Measurements from ENCODE around the gene ZFAND3. TPM values are rescaled to one million over a fixed set of nuclear protein-coding genes. Genes with fewer than 3 reads are reported as not detected.

ZFAND3 gene
- total and polyA plus RNA-seq, 10 of the 15 experiments (the other 5 are each of a cell fraction or from before 2014, with no cell fraction given), result 0.90 to 34.4 (median 16.3) TPM

- Histone ChIP-seq H3K36me3 (ENCODE audit: control insufficient read depth in 2 of 2, insufficient read depth in 2 of 2, low read length in 1 of 2) (0 out of 4 replicates have a peak, but pooled peaks cover 0 to 4% of the 10 kb centered on the region in 2 experiments), H3K9me3 (replicated peaks; ENCODE audit: control insufficient read depth, insufficient read depth, low read length) (no peaks in the 10 kb centered on the region), H3K4me2 (ENCODE audit: control insufficient read depth, insufficient read depth) (no peak overlapping the region), H3K4me1 (ENCODE audit: control insufficient read depth, insufficient read depth, low read length) (no peaks in the 10 kb centered on the region), H3K27ac (ENCODE audit: control insufficient read depth, insufficient read depth) (no peak overlapping the region), H3K27me3 (replicated peaks in 1 of 2; ENCODE audit: control insufficient read depth in 2 of 2, insufficient read depth in 2 of 2, low read length in 1 of 2) (no peaks in the 10 kb centered on the region), H3K4me3 (no peak overlapping the region), H3K9ac (ENCODE audit: control insufficient read depth, insufficient read depth, low read length) (no peak overlapping the region), H3K79me2 (ENCODE audit: control insufficient read depth, insufficient read depth, low read length) (no peaks in the 10 kb centered on the region), H2AFZ (ENCODE audit: control insufficient read depth, low read depth, low read length) (no peak overlapping the region), H4K20me1 (ENCODE audit: control insufficient read depth, insufficient read depth) (no peaks in the 10 kb centered on the region)
- TF ChIP-seq PAX5 (IDR thresholded peaks at IDR 0.05; ENCODE audit: borderline replicate concordance, low read depth, low read length) (no peak), SUPT20H (IDR thresholded peaks at IDR 0.05; ENCODE audit: borderline replicate concordance, control insufficient read depth, low read depth, low read length) (no peak), EZH2 (IDR thresholded peaks at IDR 0.05; ENCODE audit: borderline replicate concordance, control insufficient read depth, low read depth, low read length) (no peak), HDAC2 (IDR thresholded peaks at IDR 0.05) (no peak), PAX8 (IDR thresholded peaks at IDR 0.05) (no peak), RAD21 (IDR thresholded peaks at IDR 0.05; ENCODE audit: insufficient read depth, low read depth, low read length) (no peak), JUND (IDR thresholded peaks at IDR 0.05; ENCODE audit: low read depth, low read length) (no peak), BCLAF1 (IDR thresholded peaks at IDR 0.05) (no peak), ASH2L (IDR thresholded peaks at IDR 0.05; ENCODE audit: borderline replicate concordance, low read depth) (no peak), POU2F2 (IDR thresholded peaks at IDR 0.05; ENCODE audit: borderline replicate concordance, low read depth, low read length) (no peak), ZBTB40 (IDR thresholded peaks at IDR 0.05; ENCODE audit: borderline replicate concordance) (no peak), YY1 (IDR thresholded peaks at IDR 0.05; ENCODE audit: low read depth, low read length) (no peak), CHD4 (IDR thresholded peaks at IDR 0.05) (no peak), RUNX3 (IDR thresholded peaks at IDR 0.05; ENCODE audit: low read length) (no peak), ZNF622 (IDR thresholded peaks at IDR 0.05) (no peak), POLR2AphosphoS5 (IDR thresholded peaks at IDR 0.05; ENCODE audit: low read length) (no peak), YBX1 (IDR thresholded peaks at IDR 0.05) (no peak)
- ATAC-seq, result no peak
- no TSS peak for BruUV-seq (replicated peaks)
- ChIA-PET RAD21 (ENCODE audit: unreplicated experiment) (no interaction called here), POLR2A (no interaction called here), CTCF (interaction anchor here (1.4 to 2.6 kb wide), 2 partner anchors 15 to 17 kb away, joined by 6 to 8 read pairs; no protein-coding TSS in a partner anchor), SMC1A (ENCODE audit: uncharacterized antibody, unreplicated experiment) (interaction anchor here (1.1 to 1.6 kb wide), 3 partner anchors 9 to 148 kb away, joined by 3 read pairs; no protein-coding TSS in a partner anchor)
- FAIRE-seq, result no peak
- in situ Hi-C loops (cut with MboI) (no loop called here), intact Hi-C loops (cut with micrococcal nuclease; ENCODE audit: unreplicated experiment) (no loop called here)
- no peak for DNase-seq (ENCODE audit: low read depth, low spot score)
Observed at GRCh38 chr6:38085031-38085430, 265.5 kb downstream of the ZFAND3 start.
